Activated CD4-positive, alpha-beta T cell treated with anti-CD3 and anti-CD28 coated beads, Interleukin-10, Interleukin-2, amounts not matched to agents 100 ng/mL and 50 ng/mL, durations not matched to agents 16 hours and 8 hours (primary cell): ENCODE results near the gene SETX.

Source experiments
- DNase-seq: peaks from one replicate; pipeline ENCODE4 v3.0.0-alpha.2; 2020

Gene SETX

DNA sequence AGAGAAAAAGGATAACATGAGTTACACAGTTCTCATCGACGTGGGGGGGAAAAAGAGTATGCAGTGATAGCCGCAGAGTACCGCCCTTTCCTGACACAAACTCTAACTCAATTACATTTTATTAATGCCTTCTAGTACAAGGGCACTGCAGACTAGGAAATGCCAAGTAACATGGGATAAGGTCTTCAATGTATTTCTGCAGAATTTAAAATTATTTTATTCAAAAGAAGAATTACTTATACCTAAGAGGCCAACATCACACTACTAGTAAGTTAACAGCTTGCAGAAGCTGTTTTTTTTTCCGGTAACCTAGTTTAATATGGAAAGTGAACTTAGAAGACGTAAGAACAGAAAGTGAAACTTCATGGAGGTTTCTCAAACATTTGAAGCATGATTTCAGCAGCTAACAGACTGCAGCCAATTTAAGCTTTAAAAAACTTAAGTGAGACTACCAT lies 3.9 kb downstream of the SETX start:
- peak; percentile 66 for DNase-seq

DNA sequence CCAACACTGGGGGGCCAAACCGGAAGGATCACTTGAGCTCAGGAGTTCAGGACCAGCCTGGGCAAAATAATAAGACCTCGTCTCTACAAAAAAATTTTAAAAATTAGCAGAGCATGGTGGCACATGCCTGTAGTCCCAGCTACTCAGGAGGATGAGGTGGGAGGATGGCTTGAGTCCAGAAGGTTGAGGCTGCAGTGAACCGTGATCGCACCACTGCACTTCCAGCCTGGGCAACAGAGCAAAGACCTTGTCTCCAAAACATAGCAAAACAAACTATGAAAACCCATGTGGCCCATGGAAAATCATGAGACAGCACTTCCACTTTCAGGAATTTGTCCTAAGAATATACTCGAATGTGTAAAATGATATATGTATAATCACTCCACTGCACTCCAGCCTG lies 6.1 kb downstream of the SETX start:
- no peak for DNase-seq

DNA sequence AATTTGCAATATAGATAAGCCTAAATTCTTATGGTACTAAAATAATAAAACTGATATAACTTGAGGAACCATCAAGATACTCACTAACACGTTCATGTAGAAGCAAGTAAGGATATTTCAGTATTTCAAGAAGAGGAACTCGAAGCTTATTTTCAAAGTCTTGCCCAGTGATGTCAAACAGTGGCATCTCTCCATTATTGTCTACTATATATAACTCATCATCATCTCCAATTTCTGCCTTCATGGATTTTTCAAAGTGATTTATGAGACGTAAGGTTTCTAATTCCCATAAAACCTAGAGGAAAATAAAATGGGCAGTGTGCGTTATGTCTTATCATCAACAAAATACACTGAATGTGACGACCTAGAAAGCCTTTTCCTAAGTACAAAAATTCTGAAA lies 8.6 kb downstream of the SETX start:
- no peak for DNase-seq

DNA sequence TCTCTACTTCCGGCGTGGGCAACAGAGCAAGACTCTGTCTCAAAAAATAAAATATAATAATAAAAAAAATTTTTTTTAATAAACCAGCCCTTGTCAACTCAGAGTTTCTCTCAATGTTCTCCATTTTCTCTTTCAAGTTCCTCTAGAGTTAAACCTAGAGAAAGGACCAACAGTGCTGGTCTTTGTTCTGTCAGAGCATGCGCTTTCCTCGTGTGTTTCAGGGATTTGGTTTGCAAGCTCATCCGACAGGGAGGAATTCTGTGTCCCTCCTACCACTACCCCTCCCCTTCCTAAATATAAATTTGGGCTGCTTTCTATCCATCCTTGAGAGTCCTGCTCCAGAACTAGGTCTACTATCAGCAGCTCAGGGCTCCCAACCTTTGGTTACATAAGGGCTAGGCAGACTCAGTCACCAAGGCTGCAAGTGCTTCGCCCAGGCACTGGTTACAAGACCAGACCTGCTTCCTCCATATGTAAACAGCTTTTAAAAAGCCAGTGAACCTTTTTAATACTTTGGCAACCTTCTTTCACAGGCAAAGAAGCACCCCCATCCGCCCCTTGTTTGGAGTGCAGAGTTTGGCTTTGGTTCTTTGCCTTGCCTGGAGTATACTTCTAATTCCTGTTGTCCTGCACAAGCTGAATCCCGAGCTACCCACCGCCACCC lies 13.5 kb downstream of the SETX start:
- DNase-seq = no peak

DNA sequence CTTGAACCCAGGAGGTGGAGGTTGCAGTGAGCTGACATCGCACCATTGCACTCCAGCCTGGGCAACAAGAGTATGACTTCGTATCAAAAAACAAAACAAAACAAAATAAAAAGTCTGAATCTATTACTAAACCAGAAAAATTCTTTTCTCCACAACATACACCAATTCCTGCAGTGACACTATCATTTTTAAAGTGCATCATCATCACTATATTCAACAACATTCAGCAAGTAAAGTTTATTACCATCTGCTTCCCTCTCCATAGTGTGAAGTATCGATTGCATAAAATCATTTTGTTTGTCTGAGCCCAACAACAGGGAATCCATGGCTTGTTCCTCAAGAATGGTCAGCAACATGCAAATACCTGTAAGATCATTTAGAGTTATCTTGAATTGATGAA lies 20.4 kb downstream of the SETX start:
- DNase-seq = no peak

DNA sequence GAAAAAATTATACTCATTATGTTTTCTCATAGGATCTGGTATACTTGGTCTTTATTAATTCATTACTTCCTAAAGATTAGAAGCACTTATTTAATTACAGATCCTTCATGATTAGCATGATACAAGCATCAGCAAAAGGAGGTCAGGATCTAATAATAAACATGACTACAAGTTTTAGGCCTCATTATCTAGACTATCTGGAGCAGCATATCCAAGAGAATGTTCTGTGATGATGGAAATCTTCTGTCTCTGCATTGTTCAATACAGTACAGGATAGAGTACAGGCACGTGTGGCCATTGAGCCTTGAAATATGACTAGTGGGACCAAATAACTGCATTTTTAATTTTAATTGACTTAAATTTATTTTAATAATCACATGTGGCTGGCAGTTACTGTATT lies 21.2 kb downstream of the SETX start:
- no peak for DNase-seq

DNA sequence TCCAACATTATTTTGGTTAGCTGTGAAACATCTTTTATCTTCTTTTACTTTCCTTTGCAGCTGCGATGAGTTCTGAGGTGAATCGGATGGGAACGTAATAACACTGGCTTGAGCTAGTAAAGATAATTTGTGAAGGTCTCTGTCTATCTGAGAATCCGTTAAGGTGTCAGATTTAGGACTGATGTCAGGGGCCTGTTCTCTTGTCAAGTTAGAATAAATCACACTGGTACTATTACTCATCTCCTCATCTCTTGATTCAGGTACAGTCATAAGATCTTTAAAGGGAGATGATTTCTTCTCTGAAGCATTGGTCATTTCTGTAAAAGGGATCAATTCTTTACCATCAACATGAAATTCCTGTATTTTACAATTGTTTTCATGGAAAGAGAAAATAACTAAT lies 26.2 kb downstream of the SETX start:
- no peak for DNase-seq

DNA sequence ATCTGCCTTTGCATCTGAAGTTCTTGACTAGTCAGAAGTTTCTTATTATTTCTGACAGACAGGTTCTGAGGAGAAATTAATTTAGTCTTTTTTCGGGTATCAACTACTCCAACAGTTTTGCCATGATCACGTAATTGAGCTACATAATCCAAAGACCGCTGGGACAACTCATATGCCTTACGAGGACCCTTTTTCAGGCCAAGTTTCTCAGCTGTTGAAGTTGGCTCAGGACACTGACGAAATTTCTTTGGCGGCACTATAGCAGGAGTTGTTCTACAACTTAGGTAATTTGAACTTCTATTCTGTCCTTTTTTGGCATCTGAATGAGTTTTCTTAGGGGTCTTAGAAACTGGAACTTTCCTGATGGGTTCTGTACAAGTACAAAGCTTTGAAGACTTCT lies 27.2 kb downstream of the SETX start:
- no peak for DNase-seq

DNA sequence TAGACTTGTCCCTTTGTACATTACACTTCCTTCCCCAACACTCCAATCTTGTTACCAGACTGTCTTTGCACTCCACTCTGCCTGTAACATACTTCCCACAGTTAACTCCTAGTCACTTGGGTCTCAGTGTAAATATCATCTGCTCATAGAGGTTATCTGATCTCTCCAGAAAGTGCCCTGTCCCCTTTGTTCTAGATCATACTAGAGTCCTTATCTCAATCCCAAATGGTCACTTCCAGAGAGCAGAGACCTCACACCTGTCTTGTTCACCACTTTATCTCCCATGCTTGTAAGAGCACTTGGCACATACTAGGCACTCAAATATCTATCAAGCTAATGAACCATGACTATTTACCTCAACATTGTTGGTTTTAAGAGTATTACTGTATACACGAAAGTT lies 30.4 kb downstream of the SETX start:
- DNase-seq = no peak

DNA sequence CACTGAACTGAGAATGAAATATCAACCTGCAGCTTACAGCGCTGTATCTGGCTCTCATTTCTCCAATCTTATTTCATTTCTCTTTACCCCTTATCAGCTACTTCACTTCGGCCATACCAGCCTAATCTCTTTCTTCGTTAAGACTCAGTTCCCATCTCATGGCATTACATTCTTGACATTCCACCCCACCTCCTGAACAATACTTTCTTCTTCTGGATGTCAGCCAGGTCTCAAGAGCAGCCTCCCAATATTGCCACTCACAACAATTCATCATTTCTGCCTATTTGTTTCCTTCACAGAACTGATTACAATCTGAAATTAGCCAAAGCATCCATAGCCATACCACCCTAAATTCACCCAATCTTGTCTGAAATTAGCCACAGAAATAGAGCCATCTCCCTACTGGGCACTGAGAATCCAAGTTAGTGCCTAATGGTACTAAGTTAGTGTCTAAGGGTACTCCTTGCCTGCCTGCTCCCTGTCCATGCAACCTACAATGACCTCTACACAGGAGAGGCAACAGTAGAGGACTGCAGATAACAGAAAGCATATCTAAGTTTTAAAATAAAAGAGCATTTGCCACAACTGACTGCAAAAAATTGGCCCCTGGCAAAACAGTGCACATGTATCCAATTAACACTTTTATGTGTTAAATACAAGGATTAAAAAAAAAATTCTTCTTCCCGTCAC lies 35.2 kb downstream of the SETX start:
- DNase-seq = no peak

DNA sequence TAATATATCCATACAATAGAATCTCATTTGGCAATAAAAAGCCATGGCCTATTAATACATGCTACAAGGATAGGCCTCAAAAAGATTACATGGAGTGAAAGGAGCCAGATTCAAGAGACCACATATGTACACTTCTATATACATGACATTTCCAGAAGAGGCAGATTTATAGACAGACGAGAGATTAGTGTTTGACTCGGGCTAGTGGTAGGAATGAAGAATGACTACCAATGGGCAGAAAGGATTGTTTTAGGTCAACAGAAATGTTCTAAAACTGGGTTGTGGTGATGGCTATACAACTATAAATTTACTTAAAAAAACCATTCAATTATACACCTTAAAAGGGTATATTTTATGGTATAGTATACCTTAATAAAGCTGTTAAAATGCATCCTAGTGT lies 41.9 kb downstream of the SETX start:
- DNase-seq = no peak

DNA sequence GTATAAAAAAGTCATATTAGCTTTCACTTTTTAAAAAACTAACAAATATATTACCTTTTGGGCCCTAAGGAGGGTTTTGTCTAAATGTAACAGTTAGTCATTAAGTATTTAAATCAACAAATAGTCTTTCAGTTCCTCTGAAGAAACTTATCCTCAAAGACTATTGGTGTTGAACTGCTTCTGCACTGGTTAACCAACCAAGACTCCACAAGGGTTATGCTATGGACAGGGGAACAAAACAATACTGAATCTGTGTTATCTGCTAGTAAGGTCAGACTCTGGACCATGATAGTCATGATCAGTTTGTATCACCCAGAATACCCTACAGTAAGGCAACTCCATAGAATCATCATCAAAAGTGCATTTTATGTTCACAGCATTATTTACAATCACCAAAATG lies 42.4 kb downstream of the SETX start:
- DNase-seq = no peak

DNA sequence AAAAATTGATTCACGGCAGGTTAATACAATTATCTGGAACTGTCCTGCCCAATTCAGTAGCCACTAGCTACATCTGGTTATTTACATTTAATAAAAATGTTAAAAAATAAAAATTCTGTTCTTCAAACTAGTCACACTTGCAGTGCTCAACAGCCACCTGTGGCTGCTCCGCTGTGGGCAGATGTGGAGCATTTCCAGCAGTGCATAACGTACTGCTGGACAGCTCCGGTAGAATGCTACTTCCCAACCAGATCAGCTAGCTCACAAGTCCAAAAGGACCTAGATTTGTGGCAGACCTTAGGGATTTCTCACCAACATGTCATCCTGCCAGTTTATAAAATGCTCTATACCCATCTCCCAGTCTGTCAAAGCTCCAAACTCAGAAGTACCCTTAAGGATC lies 42.8 kb downstream of the SETX start:
- no peak for DNase-seq

DNA sequence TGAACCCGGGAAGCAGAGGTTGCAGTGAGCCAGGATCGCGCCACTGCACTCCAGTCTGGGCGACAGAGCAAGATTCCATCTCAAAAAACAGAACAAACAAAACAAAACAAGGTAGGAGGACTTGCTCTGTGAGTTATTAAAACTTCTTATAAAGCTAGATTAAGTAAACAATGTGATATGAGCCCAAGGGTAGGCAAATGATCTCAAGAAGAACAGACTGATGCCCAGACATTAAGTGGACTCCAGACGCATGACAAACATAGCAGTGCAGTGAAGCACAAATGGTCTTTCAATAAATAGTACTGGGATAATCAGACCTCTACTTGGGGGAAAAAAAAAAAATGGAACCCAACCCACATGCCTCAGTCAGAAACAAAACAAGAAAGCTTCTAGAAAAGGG lies 45.7 kb downstream of the SETX start:
- no peak for DNase-seq

DNA sequence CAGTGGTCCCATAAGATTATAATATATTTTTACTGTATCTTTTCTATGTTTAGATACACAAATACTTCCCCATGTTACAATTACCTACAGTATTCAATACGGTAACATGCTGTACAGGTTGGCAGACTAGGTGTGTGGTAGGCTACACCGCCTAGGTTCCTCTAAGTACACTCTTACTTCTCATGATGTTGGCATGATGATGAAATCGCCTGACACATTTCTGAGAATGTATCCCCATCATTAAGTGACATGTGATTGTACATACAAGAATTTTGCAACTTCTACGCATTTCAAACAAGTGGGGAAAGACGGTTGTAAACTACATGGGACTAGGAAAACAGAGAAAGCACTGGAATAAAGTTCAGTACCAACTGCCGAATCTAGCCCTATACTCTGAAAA lies 53.3 kb downstream of the SETX start:
- no peak for DNase-seq

DNA sequence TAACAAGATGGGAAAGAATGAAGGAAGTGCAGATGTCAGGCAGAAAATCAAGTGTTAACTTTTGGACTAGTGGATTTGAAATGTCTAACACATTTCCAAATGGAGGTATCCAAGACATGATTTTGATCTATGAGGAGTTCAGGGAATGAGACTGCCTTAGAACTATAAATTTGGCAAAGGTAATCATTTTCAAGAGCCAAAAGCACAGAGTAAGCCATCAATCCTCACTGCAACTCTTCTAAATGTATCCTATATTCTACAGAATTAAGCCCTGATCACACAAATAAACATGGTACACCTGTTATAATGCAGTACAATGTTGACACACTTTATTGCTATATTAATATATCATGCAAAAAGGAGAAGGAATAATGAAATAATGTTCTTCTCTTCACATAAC lies 55.6 kb downstream of the SETX start:
- DNase-seq = no peak

DNA sequence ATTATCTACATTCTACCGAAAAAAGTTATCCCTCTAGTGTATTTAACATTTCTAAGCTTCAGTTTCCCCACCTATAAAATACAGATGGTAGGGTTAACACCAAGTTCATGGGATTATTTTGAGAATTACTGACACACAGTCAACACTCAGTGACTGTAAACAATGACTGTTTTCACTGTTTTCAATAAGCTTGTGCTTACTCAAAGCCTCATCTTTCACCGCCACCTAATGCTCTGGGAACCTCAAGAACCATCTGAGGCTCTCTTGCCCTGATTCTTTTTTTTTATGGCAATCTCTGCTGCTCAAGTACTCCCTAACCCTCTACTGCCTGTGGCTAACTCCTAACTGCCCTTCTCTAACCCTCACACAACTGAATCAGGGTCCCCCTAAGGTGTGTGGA lies 59.6 kb downstream of the SETX start:
- DNase-seq = no peak

DNA sequence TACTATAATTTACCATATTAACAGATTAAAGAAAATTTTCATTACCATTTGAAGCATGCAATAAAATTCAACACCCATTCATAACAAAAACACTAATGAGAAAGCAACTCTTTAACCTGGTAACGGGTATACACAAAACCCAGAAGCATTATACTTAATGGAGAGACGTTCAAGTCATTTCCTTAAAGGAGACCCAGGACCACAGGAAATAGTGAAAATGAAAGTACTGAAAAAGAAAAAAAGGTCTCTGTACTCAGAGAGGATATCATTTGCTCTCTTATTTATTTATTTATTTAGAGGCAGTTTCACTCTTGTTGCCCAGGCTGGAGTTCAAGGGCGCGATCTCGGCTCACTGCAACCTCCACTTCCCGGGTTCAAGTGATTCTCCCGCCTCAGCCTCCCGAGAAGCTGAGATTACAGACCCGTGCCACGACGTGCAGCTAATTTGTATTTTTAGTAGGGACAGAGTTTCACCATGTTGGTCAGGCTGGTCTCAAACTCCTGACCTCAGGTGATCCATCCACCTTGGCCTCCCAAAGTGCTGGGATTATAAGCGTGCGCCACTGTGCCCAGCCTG lies 61.6 kb downstream of the SETX start:
- DNase-seq = peak; percentile 38

DNA sequence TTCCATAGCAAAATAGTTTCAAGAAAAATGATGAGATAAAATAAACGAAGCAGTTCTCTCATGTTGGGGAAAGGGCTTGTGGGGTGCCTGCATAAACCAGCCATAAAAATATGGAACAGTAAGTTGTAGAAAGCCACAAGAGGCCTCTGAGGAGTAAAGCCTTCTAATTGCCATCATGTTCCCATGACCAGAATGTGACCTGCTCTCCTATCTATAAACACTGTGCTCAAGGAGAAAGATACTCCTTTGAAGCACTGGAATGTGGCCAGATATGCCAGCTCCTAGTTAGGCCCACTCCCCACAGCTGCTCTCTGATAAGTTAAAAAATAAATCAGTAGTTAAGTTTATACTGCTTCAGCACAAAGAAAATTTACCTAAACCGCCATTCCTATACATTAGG lies 65.8 kb downstream of the SETX start:
- DNase-seq = no peak

DNA sequence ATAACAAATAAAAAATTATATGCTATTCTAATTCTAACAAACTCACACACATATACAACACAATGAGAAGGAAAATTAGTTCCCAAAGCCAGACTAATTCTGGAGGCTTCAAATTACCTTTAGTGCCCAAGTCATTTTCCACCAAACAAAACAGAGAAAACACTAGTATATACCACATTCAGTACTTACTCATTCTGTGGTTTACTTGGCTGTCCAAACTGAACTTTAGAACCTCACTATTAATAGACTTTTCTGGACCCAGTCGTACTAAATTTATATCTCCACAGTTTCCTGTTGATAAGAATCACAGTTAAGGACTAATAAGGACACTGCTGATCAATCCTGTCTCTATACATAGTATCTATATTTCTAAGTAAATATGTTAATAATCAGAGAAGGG lies 66.4 kb downstream of the SETX start:
- no peak for DNase-seq

DNA sequence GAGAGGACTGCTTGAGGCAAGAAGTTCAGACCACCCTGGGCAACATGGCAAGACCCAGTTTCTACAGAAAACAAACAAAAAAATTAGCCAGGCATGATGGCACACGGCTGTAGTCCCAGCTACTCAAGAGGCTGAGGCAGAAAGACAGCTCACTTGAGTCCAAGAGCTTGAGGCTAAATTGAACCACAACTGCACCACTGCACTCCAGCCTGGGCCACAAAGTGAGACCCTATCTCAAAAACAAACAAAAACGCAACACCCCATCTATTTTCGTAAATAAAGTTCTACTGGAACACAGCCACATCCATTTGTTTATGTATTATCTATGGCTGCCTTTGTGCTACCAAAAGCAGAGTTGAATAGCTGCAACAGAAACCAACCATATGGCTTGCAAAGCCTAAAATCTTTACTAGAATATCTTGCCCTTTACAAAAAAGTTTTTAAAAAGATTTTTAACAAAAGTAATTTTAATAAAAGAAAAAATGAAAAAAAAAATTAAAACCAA lies 67.5 kb downstream of the SETX start:
- no peak for DNase-seq

DNA sequence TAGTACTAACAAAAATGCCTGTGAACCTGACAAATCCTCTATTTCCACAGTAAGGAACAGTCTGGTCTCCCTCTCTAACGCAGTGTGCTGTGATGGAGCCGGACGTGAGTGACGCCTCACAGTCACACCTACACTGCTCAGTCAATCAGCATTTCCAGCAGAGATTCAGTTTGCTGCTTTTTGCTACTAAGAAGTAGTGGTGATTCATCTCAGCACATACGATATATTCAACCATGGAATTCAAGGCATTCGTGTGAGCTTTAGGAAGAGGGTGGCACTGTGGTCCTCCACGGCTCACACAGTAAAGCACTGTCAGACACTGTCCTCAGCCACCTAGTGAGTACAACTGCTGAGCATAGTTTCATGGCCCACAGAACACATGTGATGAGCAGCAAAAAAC lies 70.9 kb downstream of the SETX start:
- no peak for DNase-seq

DNA sequence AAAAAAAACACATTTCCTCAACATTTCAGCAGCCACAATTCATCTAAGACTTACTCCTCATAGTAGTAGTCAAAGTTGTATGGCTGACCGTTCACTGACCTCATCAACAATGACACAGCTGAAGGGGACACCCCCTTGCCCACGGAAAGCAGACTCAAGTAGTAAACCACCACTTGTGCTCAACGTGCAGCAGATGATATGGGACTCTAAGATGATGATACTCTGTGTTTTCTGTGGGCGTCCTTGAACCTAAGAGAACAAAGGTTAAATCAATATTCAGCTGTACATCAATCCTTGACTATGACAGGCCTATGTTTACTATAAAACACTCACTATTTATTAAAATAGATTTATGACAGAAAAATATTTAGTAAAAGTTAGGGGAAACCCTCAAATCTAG lies 71.6 kb downstream of the SETX start:
- no peak for DNase-seq

DNA sequence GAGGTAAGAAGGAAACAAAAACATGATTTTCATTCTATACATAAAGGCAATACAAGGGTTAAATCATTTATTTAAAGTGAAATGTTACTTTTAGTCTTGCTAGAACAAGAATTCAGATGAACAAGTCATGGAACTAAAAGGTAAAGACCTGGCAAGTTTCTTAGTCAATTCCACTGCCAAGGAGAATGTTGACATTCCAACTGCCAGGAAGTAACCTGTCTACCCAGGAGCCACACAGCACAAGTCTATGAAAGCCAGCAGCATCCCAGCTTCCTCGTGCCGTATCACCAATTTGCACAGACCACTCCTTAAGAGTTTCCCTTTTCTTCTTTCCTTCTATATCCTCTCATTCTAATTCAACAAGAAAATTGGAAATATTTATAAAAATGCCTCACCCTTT lies 79.9 kb downstream of the SETX start:
- DNase-seq = no peak
